CMK (cell line): ENCODE measurements around the gene KIF5C.
"Not testable (repeated sequence)": the region's sequence is repeated elsewhere in the genome, so short reads cannot be mapped to it uniquely, and the experiment has no call there.

Experiments
- DNase-seq: peaks from one replicate; pipeline ENCODE4 v3.0.0-alpha.2; 2010; ENCODE audit warnings: low read depth

KIF5C gene

GRCh38 chr2:148966438-148966758 is 91.4 kb downstream of the KIF5C start:
- no peak for DNase-seq

GRCh38 chr2:148967056-148967455 is 92.0 kb downstream of the KIF5C start:
- DNase-seq = no peak

GRCh38 chr2:148967578-148967977 is 92.6 kb downstream of the KIF5C start:
- no peak for DNase-seq

GRCh38 chr2:148968301-148968700 is 93.3 kb downstream of the KIF5C start:
- no peak for DNase-seq

- no peak for DNase-seq
Observed at GRCh38 chr2:148968776-148969319, 93.8 kb downstream of the KIF5C start.

GRCh38 chr2:148969659-148970061 is 94.6 kb downstream of the KIF5C start:
- no peak for DNase-seq

GRCh38 chr2:148970385-148970784 is 95.4 kb downstream of the KIF5C start:
- DNase-seq = no peak

GRCh38 chr2:148971547-148971946 is 96.5 kb downstream of the KIF5C start:
- DNase-seq = no peak

- DNase-seq = no peak
Observed at GRCh38 chr2:148974095-148974494, 99.1 kb downstream of the KIF5C start.

- DNase-seq = no peak
Observed at GRCh38 chr2:148978026-148978685, 103.1 kb downstream of the KIF5C start.

GRCh38 chr2:148978706-148979105 is 103.7 kb downstream of the KIF5C start:
- DNase-seq = no peak

- DNase-seq = no peak
Observed at GRCh38 chr2:148979164-148979918, 104.3 kb downstream of the KIF5C start.

- DNase-seq = no peak
Observed at GRCh38 chr2:148979919-148980277, 104.9 kb downstream of the KIF5C start.

- DNase-seq = not testable (repeated sequence)
Observed at GRCh38 chr2:148980496-148980895, 105.5 kb downstream of the KIF5C start.

- no peak for DNase-seq
Observed at GRCh38 chr2:148981324-148981723, 106.3 kb downstream of the KIF5C start.

- no peak for DNase-seq
Observed at GRCh38 chr2:148981781-148982180, 106.8 kb downstream of the KIF5C start.

- no peak for DNase-seq
Observed at GRCh38 chr2:148982282-148982681, 107.3 kb downstream of the KIF5C start.

- no peak for DNase-seq
Observed at GRCh38 chr2:148983896-148984295, 108.9 kb downstream of the KIF5C start.

- no peak for DNase-seq
Observed at GRCh38 chr2:148984449-148984848, 109.4 kb downstream of the KIF5C start.

- no peak for DNase-seq
Observed at GRCh38 chr2:148987286-148987685, 112.3 kb downstream of the KIF5C start.

- DNase-seq = no peak
Observed at GRCh38 chr2:148988337-148988736, 113.3 kb downstream of the KIF5C start.

GRCh38 chr2:148989882-148990493 is 115.0 kb downstream of the KIF5C start:
- peak; percentile 25 for DNase-seq

- DNase-seq = no peak
Observed at GRCh38 chr2:148990968-148991367, 115.9 kb downstream of the KIF5C start.
